Measurements from ENCODE around the gene SLC24A5.

SLC24A5 gene

GRCh38 chr15:48119277-48119676 is 1.5 kb upstream of the SLC24A5 start:
- no peak for DNase-seq

DNA sequence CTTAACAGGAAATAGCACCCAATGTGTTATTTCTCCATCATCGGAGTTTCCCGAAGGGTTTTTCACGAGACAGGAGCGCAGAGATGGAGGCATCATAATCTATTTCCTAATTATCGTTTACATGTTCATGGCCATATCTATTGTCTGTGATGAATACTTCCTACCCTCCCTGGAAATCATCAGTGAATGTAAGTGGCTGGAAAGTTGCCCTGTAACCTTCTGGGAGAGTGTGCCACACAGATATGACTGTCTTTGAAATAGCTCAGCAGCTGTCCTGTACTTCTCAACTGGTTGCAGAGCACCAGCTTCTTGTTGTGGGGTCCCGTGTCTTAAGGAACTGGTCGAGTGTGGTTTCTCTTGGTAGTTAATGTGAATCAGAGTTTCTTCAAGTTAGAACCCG is 1.1 kb downstream of the SLC24A5 start:
- DNase-seq: no peak

- no peak for DNase-seq
Observed at GRCh38 chr15:48126667-48127355, 6.0 kb downstream of the SLC24A5 start.

GRCh38 chr15:48131324-48131723 is 10.5 kb downstream of the SLC24A5 start:
- DNase-seq: no peak

GRCh38 chr15:48132874-48133273 is 12.1 kb downstream of the SLC24A5 start:
- DNase-seq: no peak

DNA sequence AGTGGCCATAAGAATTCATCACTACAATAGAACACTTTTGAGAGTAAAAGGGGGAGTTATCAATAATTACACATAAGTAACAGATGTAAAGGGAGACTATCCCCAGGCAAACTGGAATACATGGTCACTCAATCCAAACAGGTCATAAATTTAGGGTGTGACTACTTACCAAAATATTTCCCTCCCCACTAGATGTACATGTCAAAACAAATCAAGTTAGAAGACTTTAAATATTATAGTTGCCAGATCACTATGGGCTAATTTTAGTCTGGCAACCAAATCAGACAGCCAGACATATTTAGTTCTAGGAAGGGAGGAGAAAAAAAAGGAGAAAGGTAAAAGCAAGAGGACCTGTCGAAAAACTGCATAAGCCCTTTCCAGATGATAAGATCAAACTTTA is 23.1 kb downstream of the SLC24A5 start:
- DNase-seq: no peak

- no peak for DNase-seq
Observed at GRCh38 chr15:48144889-48145288, 24.1 kb downstream of the SLC24A5 start.

- DNase-seq: no peak
Observed at GRCh38 chr15:48145923-48146322, 25.1 kb downstream of the SLC24A5 start.

DNA sequence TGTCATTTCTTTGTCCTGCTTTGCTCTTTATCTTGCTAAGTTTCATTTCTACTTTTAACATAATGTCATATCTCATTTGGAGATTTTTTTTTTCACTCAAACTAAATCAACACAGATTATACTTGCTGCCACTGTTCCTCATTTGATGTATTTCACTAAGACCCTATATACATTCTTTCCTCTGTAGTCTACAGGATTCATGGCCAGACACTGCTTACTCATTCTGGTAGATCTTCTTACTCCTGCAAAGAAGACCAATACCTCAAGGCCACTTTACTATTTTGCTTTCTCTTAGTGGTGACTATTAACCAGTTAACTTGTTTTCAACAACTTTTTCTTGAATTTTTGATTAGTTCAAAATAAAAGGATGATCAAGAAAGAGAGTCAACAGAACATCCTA is 26.6 kb downstream of the SLC24A5 start:
- DNase-seq: no peak

GRCh38 chr15:48149858-48150257 is 29.1 kb downstream of the SLC24A5 start:
- DNase-seq: no peak

- DNase-seq: no peak
Observed at GRCh38 chr15:48153526-48153925, 32.7 kb downstream of the SLC24A5 start.

DNA sequence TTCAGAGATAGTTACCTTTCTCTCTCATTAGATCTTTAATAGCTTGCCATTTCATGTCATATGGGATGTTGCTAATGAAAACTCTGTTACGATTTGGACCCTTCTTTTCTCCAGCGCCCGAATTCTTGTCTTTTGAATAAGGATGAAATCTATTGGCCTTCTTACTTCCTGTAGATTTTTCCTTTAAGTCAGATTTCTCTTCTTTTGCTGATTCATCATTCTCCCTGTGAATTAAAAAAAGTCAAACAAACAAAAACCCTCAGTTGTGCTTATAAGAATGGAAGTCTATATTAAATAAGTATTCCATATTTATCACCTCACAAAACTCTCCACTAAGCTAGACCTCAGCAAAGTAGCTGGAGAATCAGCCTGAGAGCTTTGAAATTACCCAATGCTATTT is 47.8 kb downstream of the SLC24A5 start:
- no peak for DNase-seq

- DNase-seq: no peak
Observed at GRCh38 chr15:48170981-48171380, 50.2 kb downstream of the SLC24A5 start.

- no peak for DNase-seq
Observed at GRCh38 chr15:48175126-48175525, 54.3 kb downstream of the SLC24A5 start.

DNA sequence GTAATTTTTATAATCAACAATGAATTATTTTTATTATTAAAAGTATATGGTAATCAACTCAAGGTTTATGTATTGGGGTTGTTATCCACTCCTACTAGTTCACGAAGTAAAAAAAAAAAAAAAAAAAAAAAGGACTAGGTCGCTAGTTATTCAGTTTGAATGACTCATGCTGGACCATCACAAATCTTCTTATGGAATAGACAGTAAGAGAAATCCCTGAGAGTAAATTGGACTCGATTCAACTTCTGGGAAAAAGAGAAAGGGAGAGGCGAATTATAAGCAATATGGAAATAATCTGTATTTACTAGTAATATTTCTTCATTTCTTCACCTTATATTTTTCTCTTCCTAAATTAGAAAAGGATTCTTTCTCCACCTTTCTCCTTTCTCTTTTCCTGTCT is 55.3 kb downstream of the SLC24A5 start:
- no peak for DNase-seq

GRCh38 chr15:48176957-48177356 is 56.2 kb downstream of the SLC24A5 start:
- DNase-seq: no peak

- no peak for DNase-seq
Observed at GRCh38 chr15:48177383-48177765, 56.6 kb downstream of the SLC24A5 start.

- DNase-seq: peak; percentile 65 to 78
Observed at GRCh38 chr15:48177766-48178647, 57.2 kb downstream of the SLC24A5 start, which contains the start of gene MYEF2. MYEF2 (minus strand) TSS chr15:48178295; CDS start chr15:48178237, 58 bp downstream.

DNA sequence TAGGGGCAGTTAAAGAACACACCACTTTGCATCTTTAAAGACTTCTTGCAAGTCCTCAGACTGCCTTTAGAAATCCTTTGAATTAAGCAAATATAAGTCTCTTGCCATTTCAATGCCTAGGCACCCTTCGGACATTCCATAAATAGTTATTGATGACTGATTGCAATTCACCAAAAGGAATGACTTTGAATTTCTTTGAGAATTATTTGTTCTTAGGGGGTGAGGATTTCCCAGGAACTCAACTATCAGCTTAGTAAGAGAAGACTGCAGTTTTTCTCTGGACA is 57.8 kb downstream of the SLC24A5 start:
- no peak for DNase-seq

DNA sequence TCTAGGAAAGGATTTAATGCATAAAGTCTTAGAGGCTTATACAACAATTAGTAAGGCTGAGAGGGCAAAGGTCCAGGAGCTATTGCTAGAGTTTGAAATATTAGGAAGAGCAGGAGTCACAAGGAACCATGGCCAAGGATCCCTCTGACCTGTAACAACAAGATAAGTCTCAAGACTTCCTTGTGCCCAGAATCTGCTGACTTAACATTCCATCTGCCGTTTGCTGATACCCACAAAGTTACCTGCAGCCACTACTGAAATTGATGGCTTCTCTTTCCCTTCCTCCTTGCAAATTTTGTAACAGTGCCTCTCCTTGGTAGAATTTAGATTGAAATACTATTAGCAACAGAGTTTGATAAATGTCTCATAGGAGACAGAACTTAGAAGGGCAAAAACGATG is 62.0 kb downstream of the SLC24A5 start:
- DNase-seq: no peak

GRCh38 chr15:48185529-48185928 is 64.7 kb downstream of the SLC24A5 start:
- DNase-seq: no peak

DNA sequence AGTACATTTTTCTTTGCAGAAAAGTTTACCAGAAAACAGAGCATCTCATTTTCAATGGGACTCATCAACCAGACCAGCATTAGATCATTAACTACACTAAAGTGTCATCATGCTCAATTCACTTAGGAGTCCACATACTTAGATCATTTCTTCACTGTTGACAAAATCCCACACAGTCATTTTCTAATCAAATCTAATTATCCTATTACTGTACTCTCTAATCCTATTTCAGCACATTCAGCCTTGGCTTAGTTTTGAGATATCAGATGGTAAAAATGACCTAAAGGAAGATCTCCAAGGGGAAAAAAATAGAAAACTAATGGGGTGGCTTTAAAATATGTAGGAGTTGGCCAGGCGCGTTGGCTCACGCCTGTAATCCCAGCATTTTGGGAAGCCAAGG is 65.5 kb downstream of the SLC24A5 start:
- no peak for DNase-seq

GRCh38 chr15:48190932-48191573 is 70.3 kb downstream of the SLC24A5 start:
- DNase-seq: peak; percentile 35 to 52
